GM12878 (cell line): ENCODE results near the gene SORCS1. TPM values are rescaled to one million over a fixed set of nuclear protein-coding genes. Genes with fewer than 3 reads are reported as not detected.

Experiments used
- ATAC-seq: fragments of 200-7000 bp; cut with Tn5 transposase; 3 replicates; pipeline ENCODE4 v1.9.1; 2020; ENCODE audit warnings: mild to moderate bottlenecking, moderate library complexity
- BruUV-seq: library from RNA; stranded (reverse); fragments of 400-500 nt; replicated peaks from 2 replicates; lab custom pipeline; 2021; lab: Mats Ljungman, UMichigan
- CTCF ChIA-PET: fragments of 300-600 bp; sonication (Branson Sonifier 250); formaldehyde crosslinking; extraction: SDS; loops from one replicate; lab custom pipeline; 2021; ENCODE audit warnings: inconsistent platforms; lab: Yijun Ruan, JAX
- POLR2A ChIA-PET: fragments of 350-600 bp; formaldehyde crosslinking; extraction: SDS; loops from one replicate; lab custom pipeline; 2021; ENCODE audit warnings: inconsistent platforms; lab: Charles Lee
- RAD21 ChIA-PET: fragments of 300-600 bp; sonication (Branson Sonifier 250); formaldehyde crosslinking; loops from one replicate; lab custom pipeline; 2023; ENCODE audit warnings: antibody characterized with exemption; ENCODE audit not compliant: unreplicated experiment; lab: Charles Lee
- SMC1A ChIA-PET: fragments of 300-600 bp; sonication (Branson Sonifier 250); formaldehyde crosslinking; loops from one replicate; lab custom pipeline; 2023; ENCODE audit not compliant: unreplicated experiment, uncharacterized antibody; lab: Charles Lee
- DNase-seq: peaks from one replicate; pipeline ENCODE4 v3.0.0-alpha.2; 2011; ENCODE audit warnings: low read depth, low spot score
- FAIRE-seq: peaks from 3 replicates; lab custom pipeline; 2011; peaks lifted over from hg19 to GRCh38; lab: Jason Lieb, UNC
- H2AFZ ChIP-seq: 2 replicates; pipeline ENCODE4 v1.6.0; 2011; ENCODE audit warnings: low read depth, low read length, control low read depth; ENCODE audit not compliant: control insufficient read depth
- H3K27ac ChIP-seq: 2 replicates; pipeline ENCODE4 v1.5.1; 2011; ENCODE audit warnings: control low read depth; ENCODE audit not compliant: control insufficient read depth, insufficient read depth
- H3K27me3 ChIP-seq, 2 experiments: replicated peaks in 1 of 2; 2 replicates each; pipeline versions ENCODE4 v1.6.0 to v1.6.1; 2011; ENCODE audit warnings: low read length in 1 of 2; ENCODE audit not compliant: control insufficient read depth in 2 of 2, insufficient read depth in 2 of 2
- H3K36me3 ChIP-seq, 2 experiments: 2 replicates each; pipeline ENCODE4 v1.5.1; 2011; ENCODE audit warnings: low read length in 1 of 2; ENCODE audit not compliant: control insufficient read depth in 2 of 2, insufficient read depth in 2 of 2
- H3K4me1 ChIP-seq: 2 replicates; pipeline ENCODE4 v1.6.1; 2011; ENCODE audit warnings: mild to moderate bottlenecking, low read length, moderate library complexity, mixed read lengths; ENCODE audit not compliant: control insufficient read depth, insufficient read depth
- H3K4me2 ChIP-seq: 2 replicates; pipeline ENCODE4 v1.6.0; 2011; ENCODE audit warnings: control low read depth; ENCODE audit not compliant: control insufficient read depth, insufficient read depth
- H3K4me3 ChIP-seq: fragments of 200-600 bp; sonication (generic); 2 replicates; pipeline ENCODE4 v1.5.1; 2016
- H3K79me2 ChIP-seq: 2 replicates; pipeline ENCODE4 v1.6.0; 2011; ENCODE audit warnings: low read length; ENCODE audit not compliant: control insufficient read depth, insufficient read depth
- H3K9ac ChIP-seq: 2 replicates; pipeline ENCODE4 v1.8.0; 2011; ENCODE audit warnings: low read length, control low read depth, mixed read lengths; ENCODE audit not compliant: control insufficient read depth, insufficient read depth
- H3K9me3 ChIP-seq: replicated peaks from 3 replicates; pipeline ENCODE4 v1.5.1; 2011; ENCODE audit warnings: mild to moderate bottlenecking, low read length; ENCODE audit not compliant: control insufficient read depth, insufficient read depth
- H4K20me1 ChIP-seq: 2 replicates; pipeline ENCODE4 v1.6.0; 2011; ENCODE audit not compliant: control insufficient read depth, insufficient read depth
- CEBPZ ChIP-seq: fragments of 150-350 bp; IDR thresholded peaks from 2 replicates; pipeline ENCODE4 v1.6.1; 2016; ENCODE audit warnings: low read depth, low read length
- CHD1 ChIP-seq: IDR thresholded peaks from 2 replicates; pipeline ENCODE4 v1.6.1; 2012; ENCODE audit warnings: low read depth, low read length, improper control_type of control experiment
- CREB1 ChIP-seq: IDR thresholded peaks from 2 replicates; pipeline ENCODE4 v1.6.1; 2012; ENCODE audit warnings: low read depth, mild to moderate bottlenecking, inconsistent platforms
- HDAC6 ChIP-seq: fragments of 200-600 bp; sonication (generic); IDR thresholded peaks from one replicate; pipeline ENCODE4 v1.8.0; 2017; ENCODE audit warnings: antibody characterized with exemption; ENCODE audit not compliant: unreplicated experiment
- JUND ChIP-seq: IDR thresholded peaks from 2 replicates; pipeline ENCODE4 v1.6.1; 2012; ENCODE audit warnings: low read depth, mild to moderate bottlenecking, low read length, improper control_type of control experiment, moderate library complexity
- MYB ChIP-seq: fragments of 150-350 bp; IDR thresholded peaks from 2 replicates; pipeline ENCODE4 v1.6.1; 2014; ENCODE audit warnings: mild to moderate bottlenecking, low read depth, low read length, borderline replicate concordance
- POU2F2 ChIP-seq: IDR thresholded peaks from 3 replicates; pipeline ENCODE4 v1.6.1; 2011; ENCODE audit warnings: low read depth, mild to moderate bottlenecking, low read length, borderline replicate concordance
- RUNX3 ChIP-seq: IDR thresholded peaks from 2 replicates; pipeline ENCODE4 v1.6.1; 2012; ENCODE audit warnings: low read length, inconsistent platforms
- SMARCA5 ChIP-seq: fragments of 450-650 bp; IDR thresholded peaks from 2 replicates; pipeline ENCODE4 v1.6.1; 2017; ENCODE audit warnings: mild to moderate bottlenecking
- ZBTB4 ChIP-seq: fragments of 450-650 bp; formaldehyde crosslinking; IDR thresholded peaks from 2 replicates; pipeline ENCODE4 v1.4.0; 2022; ENCODE audit warnings: mild to moderate bottlenecking, moderate library complexity
- ZNF207 ChIP-seq: fragments of 450-650 bp; IDR thresholded peaks from 2 replicates; pipeline ENCODE4 v1.6.1; 2014; ENCODE audit warnings: antibody characterized with exemption, mild to moderate bottlenecking, borderline replicate concordance
- ZNF622 ChIP-seq: fragments of 450-650 bp; IDR thresholded peaks from 2 replicates; pipeline ENCODE4 v1.6.1; 2017; ENCODE audit warnings: mild to moderate bottlenecking, inconsistent platforms
- WGBS: methylation state at CpG from one replicate; pipeline ENCODE4 v1.1.6; 2016; ENCODE audit warnings: low lambda C conversion rate; ENCODE audit not compliant: insufficient replicate concordance, insufficient coverage; ENCODE audit errors: missing lambda C conversion rate; 5-methylcytosine and 5-hydroxymethylcytosine counted together
- in situ Hi-C: fragments of 300-500 bp; cut with MboI; formaldehyde crosslinking; loops from 9 replicates; pipeline ENCODE4 v1.14.3; 2018; ENCODE audit warnings: mixed read lengths
- intact Hi-C: fragments of 100-400 bp; cut with micrococcal nuclease; formaldehyde crosslinking; loops from one replicate; pipeline ENCODE4 v1.14.2; 2022; ENCODE audit not compliant: unreplicated experiment
- polyA plus RNA-seq, 11 experiments: library from polyadenylated mRNA; depleted of rRNA in 4 of 11; unstranded in 6 of 11; stranded (reverse) in 5 of 11; fragments of >200 nt; fragmentation: Nextera tagmentation in 4 of 11; fragmentation: Illumina TruSeq in 1 of 11; extraction: Ambion mirVana in 4 of 11; extraction: Trizol in 1 of 11; gene quantifications; 1 replicate in 1 of 11; 2 replicates in 10 of 11; pipeline versions ENCODE4 v1.2.1 to v1.2.3, GENCODE V29; 2011 to 2016; ENCODE audit warnings: inconsistent platforms in 2 of 11, missing spikeins in 2 of 11, low read depth in 1 of 11
- total RNA-seq, 4 experiments: library from RNA; depleted of rRNA in 3 of 4; stranded (reverse); fragments of >200 nt in 3 of 4; fragmentation: Illumina TruSeq in 1 of 4; extraction: Trizol in 1 of 4; gene quantifications; 2 replicates each; pipeline versions ENCODE4 v1.2.1 to v1.2.3, GENCODE V29; 2013 to 2021
- TF ChIP-seq, protein P1 (sequence below): fragments of 450-650 bp; IDR thresholded peaks from 2 replicates; pipeline ENCODE4 v1.6.1; 2017; ENCODE audit warnings: mild to moderate bottlenecking, moderate library complexity

The SORCS1 gene
- total and polyA plus RNA-seq, 10 of the 15 experiments (the other 5 are each of a cell fraction or from before 2014, with no cell fraction given): 0.02 to 9.6 (median 0.06) TPM; not detected in 3

DNA sequence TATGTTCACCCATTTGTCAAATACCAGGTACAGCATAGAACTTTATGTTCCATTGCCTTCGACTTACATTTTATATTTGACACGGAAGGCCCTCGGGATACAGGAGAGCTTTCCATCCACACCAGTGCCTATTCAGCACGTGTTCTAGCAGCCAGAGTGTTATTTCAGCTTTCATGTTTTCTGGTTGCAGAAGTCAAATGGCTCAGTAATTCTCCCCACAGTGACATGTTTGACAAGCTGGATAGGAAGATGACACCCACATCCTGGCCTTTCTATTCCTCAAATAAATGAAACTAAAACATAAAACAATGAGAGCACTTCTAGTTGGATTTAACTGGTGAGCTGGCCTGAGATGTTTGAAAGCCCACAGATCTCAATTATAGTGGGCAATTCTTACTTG lies 173.4 kb downstream of the SORCS1 start (continued):
- TF ChIP-seq, protein P1, sequence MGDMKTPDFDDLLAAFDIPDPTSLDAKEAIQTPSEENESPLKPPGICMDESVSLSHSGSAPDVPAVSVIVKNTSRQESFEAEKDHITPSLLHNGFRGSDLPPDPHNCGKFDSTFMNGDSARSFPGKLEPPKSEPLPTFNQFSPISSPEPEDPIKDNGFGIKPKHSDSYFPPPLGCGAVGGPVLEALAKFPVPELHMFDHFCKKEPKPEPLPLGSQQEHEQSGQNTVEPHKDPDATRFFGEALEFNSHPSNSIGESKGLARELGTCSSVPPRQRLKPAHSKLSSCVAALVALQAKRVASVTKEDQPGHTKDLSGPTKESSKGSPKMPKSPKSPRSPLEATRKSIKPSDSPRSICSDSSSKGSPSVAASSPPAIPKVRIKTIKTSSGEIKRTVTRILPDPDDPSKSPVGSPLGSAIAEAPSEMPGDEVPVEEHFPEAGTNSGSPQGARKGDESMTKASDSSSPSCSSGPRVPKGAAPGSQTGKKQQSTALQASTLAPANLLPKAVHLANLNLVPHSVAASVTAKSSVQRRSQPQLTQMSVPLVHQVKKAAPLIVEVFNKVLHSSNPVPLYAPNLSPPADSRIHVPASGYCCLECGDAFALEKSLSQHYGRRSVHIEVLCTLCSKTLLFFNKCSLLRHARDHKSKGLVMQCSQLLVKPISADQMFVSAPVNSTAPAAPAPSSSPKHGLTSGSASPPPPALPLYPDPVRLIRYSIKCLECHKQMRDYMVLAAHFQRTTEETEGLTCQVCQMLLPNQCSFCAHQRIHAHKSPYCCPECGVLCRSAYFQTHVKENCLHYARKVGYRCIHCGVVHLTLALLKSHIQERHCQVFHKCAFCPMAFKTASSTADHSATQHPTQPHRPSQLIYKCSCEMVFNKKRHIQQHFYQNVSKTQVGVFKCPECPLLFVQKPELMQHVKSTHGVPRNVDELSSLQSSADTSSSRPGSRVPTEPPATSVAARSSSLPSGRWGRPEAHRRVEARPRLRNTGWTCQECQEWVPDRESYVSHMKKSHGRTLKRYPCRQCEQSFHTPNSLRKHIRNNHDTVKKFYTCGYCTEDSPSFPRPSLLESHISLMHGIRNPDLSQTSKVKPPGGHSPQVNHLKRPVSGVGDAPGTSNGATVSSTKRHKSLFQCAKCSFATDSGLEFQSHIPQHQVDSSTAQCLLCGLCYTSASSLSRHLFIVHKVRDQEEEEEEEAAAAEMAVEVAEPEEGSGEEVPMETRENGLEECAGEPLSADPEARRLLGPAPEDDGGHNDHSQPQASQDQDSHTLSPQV: no peak
- TF ChIP-seq ZNF622: no peak

- 42% methylated on average over 5 of the region's 5 CpGs for WGBS
- FAIRE-seq: no peak
- Histone ChIP-seq H3K9me3 (no peaks in the 10 kb centered on the region), H3K4me2 (no peak overlapping the region), H3K4me1 (peaks cover 3% of the 10 kb centered on the region; the same call in 1 of the 2 replicates), H3K27me3 (no peaks in the 10 kb centered on the region), H3K27ac (no peak overlapping the region), H3K36me3 (no peaks in the 10 kb centered on the region), H3K9ac (no peak overlapping the region), H4K20me1 (no peaks in the 10 kb centered on the region), H2AFZ (no peak overlapping the region), H3K79me2 (no peaks in the 10 kb centered on the region), H3K4me3 (no peak overlapping the region)
- RAD21 ChIA-PET: interaction anchor here (0.7 to 1.3 kb wide), 2 partner anchors 51 to 130 kb away, joined by 3 to 4 read pairs; no protein-coding TSS in a partner anchor
- in situ Hi-C loops: loop anchor here (10.0 kb wide), 1 partner anchor 283 kb away; no protein-coding TSS in a partner anchor
- intact Hi-C loops: no loop called here
- BruUV-seq: no TSS peak
- no peak for ATAC-seq
- POLR2A ChIA-PET: no interaction called here
- no peak for DNase-seq
- CTCF ChIA-PET: interaction anchor here (0.7 to 1.6 kb wide), 4 partner anchors 9 to 192 kb away, joined by 3 read pairs; no protein-coding TSS in a partner anchor
- SMC1A ChIA-PET: interaction anchor here (0.9 to 3.2 kb wide), 9 partner anchors 8 to 282 kb away, joined by 3 to 14 read pairs (median 5); no protein-coding TSS in a partner anchor
- TF ChIP-seq MYB (no peak), SMARCA5 (no peak), CREB1 (no peak), POU2F2 (no peak), HDAC6 (no peak), CEBPZ (no peak), JUND (no peak), CHD1 (no peak), ZNF207 (no peak), RUNX3 (no peak), ZBTB4 (no peak)
Observed at GRCh38 chr10:106987362-106987761, 177.1 kb downstream of the SORCS1 start.
